Stimulated activated CD8-positive, alpha-beta memory T cell treated with anti-CD3 and anti-CD28 coated beads, Interleukin-12 subunit alpha, Interleukin-12 subunit beta, amount 100 ng/mL, for 24 hours (primary cell): Measurements from ENCODE around the gene CPXM1.
A peak's percentile ranks its signal among the peaks of the same experiment; 100 is the strongest.
"Not testable (repeated sequence)": the region's sequence is repeated elsewhere in the genome, so short reads cannot be mapped to it uniquely, and the experiment has no call there.

Source experiments
- DNase-seq: peaks from one replicate; pipeline ENCODE4 v3.0.0-alpha.2; 2020; ENCODE audit errors: extremely low read depth

Gene CPXM1

DNA sequence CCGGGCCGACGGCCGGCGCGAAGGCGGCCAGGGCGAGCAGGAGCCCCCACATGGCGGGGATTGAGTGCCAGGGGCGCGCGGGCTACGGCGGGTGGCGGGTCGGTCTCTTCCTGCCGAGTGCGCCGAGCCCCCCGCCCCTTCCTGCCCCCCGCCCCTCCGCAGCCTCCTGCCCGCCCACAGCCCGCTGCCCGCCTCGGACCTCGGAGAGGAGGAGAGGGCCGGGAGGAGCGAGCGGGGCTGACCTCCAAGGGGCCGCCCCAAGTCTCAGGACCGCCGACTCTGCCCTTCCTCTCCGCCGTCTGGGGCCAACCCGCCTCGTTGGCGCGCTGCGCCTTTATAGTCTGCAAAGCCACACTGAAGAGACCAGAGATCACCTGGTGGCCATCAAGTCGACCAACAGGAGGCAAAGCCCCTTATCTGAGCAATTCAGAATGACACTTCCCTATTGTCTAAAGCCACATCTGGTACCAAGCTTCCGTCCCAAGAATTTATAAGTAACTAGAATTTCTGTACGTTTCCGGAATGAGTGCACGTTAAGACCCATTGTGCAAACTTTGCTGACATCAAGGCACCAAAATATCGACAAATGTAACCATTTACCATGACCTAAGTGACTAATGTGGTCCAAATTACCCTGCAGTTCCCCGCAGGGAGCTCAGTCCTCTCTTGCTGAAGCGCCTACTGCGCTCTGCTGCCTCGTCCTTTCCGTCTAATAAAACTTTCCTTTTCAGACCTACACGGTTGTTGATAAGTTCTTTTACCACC is at the start of gene CPXM1:
Gene CPXM1, minus strand, starts transcription at position 107 of the 765 bp plus-strand sequence. Its CDS starts 55 bp downstream, at position 52.
- no peak for DNase-seq

DNA sequence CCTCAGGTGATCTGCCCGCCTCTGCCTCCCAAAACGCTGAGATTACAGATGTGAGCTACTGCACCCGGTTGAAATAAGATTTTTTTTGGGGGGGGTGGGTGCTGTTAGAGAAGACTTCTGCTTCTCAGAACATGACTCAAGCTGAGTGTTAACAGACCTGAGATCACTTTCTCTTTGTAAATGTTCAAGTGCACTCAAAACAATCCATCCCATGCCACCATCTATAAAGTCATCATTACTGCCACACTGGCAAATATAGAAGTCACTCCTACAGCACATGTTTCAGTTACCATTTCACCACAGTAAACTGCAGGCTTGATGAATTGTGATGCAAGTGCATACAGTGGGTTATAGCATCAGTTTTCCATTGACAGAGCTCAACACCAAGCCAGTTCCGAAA is 49.1 kb upstream of the CPXM1 start:
- DNase-seq: no peak

DNA sequence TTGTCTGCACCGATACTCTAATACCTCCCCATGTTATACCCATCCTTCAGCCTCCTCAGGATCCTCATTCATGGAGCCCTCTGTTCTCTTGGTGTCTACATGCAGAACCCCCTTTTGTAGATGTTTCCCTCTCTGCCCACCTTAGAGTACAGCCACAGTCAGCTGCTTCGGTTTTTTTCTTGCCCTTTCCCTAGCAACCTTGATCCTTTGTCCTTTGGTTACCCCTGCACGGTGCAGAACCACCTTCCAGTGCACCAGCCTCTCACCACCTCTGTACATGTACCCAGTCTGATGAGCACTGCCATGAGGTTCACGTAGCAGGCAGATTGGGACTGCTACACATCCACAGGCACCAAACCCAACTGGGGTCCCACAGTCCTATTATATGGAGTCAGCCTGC is 47.4 kb upstream of the CPXM1 start:
- no peak for DNase-seq

GRCh38 chr20:2846698-2847097 is 46.3 kb upstream of the CPXM1 start:
- no peak for DNase-seq

DNA sequence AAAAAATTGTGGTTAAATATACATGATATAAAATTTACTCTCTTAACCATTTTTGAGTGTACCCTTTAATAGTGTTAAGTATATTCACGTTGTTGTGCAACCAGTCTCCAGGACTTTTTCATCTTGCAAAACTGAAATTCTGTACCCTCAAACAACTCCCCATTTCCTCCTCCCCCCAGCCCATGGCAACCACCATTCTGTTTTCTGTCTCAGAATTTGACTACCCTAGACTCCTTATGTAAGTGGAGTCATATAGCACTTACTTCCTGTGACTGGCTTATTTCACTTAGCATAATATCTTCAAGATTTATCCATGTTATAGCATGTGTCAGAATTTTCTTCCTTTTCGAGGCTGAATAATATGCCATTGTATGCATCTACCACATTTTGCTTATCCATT is 45.2 kb upstream of the CPXM1 start:
- no peak for DNase-seq

GRCh38 chr20:2840967-2841531 is 40.6 kb upstream of the CPXM1 start:
- DNase-seq: no peak

GRCh38 chr20:2840138-2840966 is 39.9 kb upstream of the CPXM1 start, which contains the start of the genes PCED1A and VPS16:
Gene PCED1A, minus strand, starts transcription at chr20:2840655. Its CDS starts 743 bp downstream, at chr20:2839912.
Gene VPS16, plus strand, starts transcription at chr20:2840745. Its CDS starts 30 bp downstream, at chr20:2840775.
- peak; percentile 83 for DNase-seq

- DNase-seq: no peak
Measured at GRCh38 chr20:2839732-2840137, 39.3 kb upstream of the CPXM1 start.

DNA sequence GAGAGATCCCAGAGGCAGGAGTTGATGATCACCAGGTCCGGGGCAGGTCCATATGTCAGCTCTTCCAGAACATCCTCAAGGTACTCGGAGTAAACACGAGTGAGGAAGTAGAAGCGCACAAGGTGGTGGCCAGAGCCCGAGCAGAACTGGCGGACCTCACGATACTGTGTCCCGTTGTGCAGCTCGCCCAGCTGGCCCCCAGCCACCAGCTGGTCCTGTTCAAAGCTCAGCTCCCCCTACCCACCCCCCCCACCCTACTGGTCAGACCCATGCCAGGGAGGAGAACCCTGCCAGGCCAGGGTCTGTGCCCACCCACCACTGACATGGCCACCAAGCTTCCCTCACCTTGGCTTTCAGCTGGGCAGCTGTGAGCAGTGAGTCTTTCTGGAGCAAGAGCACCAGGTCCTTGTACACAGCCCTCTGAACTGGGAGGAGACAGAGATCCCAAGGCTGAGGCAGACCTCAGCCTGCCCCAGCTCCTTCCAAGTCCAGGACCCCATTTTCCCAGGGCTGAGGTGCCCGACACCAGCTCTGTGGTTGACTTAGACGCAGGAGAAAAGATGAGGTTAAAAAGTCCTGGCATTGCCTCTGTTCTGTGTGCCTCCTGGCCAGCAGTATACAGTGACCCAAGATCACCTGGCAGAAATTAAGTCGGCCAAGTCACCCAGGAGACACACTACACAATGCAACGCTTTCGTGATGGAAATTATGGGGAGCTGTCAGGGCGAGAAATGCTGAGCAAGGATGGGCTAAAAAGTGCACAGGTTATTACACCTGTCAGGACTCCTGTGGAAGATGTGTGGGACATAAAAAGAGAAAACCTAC is 38.6 kb upstream of the CPXM1 start:
- no peak for DNase-seq

GRCh38 chr20:2838170-2838797 is 37.9 kb upstream of the CPXM1 start:
- no peak for DNase-seq

GRCh38 chr20:2837221-2837960 is 37.0 kb upstream of the CPXM1 start:
- DNase-seq: no peak

DNA sequence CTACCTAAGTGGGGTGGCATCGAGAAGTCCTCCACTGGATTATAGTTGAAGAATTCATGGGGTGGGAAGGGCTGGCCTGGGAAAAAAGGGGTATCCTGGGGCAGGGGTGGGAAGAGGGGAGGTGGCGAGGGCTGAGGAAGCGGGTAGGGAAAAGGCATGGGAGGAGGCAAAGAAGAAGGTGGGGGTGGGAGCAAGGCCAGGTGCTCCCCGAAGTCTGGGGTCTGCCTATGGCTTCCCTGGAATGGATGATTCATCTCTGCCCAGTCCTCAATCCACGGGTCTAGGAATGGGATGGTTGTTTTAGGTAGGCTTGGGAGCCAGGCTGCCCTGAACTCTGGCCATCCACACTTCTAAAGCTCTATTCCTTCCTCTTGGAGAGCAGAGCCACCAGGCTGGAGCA is 35.6 kb upstream of the CPXM1 start:
- DNase-seq: no peak

GRCh38 chr20:2835331-2835796 is 34.9 kb upstream of the CPXM1 start:
- no peak for DNase-seq

DNA sequence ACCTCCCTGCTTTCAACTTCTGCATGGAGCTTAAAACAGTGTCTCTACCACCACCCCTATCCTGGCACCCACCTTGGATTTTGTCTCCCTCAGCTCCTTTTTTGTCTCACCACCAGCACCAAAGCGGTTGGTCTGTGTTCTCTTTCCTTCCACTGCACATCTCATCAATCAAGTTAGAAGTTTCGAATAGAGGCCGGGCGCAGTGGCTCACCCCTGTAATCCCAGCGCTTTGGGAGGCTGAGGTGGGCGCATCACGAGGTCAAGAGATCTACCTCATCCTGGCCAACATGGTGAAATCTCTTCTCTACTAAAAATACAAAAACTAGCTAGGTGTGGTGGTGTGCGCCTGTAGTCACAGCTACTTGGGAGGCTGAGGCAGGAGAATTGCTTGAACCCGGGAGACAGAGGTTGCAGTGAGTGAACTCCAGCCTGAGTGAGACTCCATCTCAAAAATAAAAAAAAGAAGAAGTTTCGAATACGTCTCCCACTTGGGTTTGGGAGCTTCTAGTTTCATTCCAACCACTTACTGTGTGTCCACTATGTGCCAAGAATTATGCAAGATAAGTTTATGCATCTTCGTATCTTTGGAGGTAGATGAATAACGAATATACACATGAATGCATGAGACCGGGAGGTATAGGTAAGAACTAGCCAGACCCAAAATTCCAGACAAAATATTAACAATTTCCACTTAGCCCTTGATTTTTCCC is 34.1 kb upstream of the CPXM1 start:
- no peak for DNase-seq

DNA sequence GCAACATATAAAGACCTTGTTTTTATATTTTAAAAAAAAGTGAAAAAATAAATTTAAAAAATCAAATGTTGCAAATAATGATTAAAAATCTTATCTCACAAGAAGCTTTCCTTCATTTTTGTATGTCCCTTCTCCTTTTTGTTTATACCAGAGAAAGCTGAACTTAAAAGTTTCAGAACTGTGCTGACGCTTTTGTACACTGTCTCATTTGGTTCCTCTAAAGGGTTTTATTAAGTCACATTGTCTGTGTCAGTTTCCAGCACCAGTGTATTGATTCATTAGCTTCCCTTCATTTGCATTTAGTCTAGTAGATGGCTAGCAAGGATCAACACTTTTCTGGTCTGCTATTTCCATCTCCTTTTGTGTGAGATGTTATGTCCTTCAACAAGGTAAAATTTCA is 33.3 kb upstream of the CPXM1 start:
- no peak for DNase-seq

GRCh38 chr20:2831206-2831605 is 30.8 kb upstream of the CPXM1 start:
- not testable (repeated sequence) for DNase-seq

- DNase-seq: no peak
Measured at GRCh38 chr20:2829376-2829775, 28.9 kb upstream of the CPXM1 start.

DNA sequence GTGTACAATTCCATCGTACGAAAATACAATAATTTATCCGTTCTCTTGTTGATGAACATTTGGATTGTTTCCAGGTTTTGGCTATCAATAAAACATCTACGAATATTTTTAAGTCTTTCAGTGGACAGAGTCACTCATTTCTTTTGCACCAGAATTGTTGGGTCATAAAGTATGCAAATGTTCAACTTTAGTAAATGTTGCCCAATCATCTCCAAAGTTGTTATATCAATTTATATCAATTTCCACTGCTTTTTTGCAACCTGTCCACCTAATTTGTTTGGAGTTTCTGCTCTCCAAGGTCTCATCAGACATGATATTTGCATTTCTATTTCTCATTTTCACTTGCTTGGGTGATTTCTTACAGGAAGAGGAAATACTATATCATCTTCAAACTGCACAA is 26.2 kb upstream of the CPXM1 start:
- DNase-seq: no peak

DNA sequence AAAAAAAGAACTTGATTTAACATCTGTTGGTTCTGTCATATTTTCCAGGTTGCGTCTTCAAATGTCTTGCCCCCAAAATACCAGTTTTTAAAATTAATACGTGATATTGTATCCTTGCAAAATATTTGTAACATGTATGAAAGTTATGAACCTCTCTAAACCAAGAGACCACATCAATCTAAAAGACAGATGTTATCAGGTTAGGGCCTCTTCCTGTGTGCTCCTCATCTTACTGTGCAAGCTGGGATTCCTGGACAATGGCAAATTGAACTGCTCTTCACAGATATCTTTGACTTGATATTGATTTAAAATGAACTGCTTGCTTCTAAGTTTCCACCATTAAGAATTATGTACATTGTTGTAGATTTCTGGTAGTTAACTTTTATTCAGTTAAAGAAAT is 25.3 kb upstream of the CPXM1 start:
- no peak for DNase-seq

GRCh38 chr20:2822073-2822472 is 21.6 kb upstream of the CPXM1 start:
- DNase-seq: no peak
